HL-60/S4 (cell line): Measurements from ENCODE around the gene ERGIC1.
"Not testable (repeated sequence)": the region's sequence is repeated elsewhere in the genome, so short reads cannot be mapped to it uniquely, and the experiment has no call there.

Source experiments
- in situ Hi-C: fragments of 300-500 bp; cut with MboI; formaldehyde crosslinking; loops from 2 replicates; pipeline ENCODE4 v1.14.3; 2022; ENCODE audit warnings: low sequenced_read_pairs

Gene ERGIC1

DNA sequence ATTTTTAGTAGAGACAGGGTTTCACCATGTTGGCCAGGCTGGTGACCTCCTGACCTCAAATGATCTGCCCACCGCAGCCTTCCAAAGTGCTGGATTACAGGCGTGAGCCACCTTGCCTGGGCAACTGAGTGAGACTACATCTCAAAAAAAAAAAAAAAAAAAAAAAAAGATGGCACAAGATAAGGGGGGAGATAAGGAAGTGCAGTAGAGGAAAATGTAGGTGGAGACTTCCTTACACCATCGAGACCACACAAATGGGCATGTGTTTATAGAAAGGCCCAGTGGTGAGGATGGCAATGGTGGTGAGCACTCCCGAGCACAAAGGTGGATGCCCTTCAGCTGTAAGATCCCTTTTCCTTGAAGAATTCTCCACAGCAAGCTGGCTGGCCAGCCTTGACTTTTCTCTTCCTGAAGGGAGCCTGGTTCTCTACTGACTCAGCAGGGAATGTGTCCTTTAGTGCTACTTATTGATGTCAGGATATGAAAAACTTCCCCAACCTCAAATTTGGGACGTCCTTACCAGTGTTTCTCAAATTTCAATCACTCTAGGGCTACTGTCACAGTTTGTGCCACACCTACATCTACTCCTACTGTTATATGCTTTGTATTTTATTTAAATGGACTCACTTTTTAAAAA is 28.2 kb downstream of the ERGIC1 start:
- in situ Hi-C loops = no loop called here

DNA sequence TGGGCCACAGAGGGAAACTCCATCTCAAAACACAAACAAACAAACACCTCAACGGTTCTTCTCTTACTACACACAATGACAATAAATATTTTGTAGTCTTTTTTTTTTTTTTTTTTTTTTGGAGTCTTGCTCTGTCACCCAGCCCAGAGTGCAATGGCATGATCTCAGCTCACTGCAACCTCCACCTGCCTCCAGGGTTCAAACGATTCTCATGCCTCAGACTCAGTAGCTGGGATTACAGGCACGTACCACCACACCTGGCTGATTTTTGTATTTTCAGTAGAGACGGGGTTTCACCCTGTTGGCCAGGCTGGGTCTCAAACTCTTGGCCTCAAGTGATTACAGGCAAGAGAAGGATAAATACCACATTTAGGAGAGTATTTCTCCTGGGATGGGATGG is 30.1 kb downstream of the ERGIC1 start:
- in situ Hi-C loops = not testable (repeated sequence)

DNA sequence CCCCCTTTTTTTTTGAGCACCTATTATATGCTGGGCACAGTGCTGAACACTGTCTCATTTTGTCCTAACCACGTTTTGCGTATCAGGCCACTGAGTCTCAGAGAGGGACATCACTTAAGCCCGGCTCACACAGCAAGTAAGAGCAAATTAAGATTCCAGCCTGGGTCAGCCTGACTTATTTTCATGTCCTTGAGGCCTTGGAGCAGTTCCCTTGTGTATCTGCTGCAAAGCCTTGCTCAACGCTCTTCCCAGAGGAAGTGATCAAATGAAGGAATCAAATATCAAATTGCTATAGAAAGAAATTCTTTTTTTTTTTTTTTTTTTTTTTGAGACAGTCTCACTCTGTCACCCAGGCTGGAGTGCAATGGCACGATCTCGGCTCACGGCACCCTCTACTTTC is 30.7 kb downstream of the ERGIC1 start:
- in situ Hi-C loops = no loop called here

DNA sequence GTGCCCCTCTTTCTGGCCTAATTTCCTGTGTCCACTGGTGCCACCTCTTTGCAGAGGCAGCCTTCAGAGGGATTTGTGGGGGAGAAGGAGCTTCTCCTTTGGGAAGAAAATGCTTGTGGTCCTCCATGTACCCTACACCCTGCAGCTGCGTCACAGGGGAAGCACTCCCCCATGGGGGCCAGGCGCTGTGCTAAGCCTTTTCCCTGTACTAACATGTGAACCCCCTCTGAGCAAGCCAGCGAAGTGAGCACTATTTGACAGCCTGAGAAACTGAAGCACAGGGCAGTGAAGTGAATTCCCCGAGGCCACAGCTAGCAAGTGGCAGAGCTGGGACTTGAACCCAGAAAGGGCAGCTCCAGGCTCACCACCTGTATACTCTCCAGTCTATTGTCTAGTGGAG is 32.3 kb downstream of the ERGIC1 start:
- in situ Hi-C loops = no loop called here

DNA sequence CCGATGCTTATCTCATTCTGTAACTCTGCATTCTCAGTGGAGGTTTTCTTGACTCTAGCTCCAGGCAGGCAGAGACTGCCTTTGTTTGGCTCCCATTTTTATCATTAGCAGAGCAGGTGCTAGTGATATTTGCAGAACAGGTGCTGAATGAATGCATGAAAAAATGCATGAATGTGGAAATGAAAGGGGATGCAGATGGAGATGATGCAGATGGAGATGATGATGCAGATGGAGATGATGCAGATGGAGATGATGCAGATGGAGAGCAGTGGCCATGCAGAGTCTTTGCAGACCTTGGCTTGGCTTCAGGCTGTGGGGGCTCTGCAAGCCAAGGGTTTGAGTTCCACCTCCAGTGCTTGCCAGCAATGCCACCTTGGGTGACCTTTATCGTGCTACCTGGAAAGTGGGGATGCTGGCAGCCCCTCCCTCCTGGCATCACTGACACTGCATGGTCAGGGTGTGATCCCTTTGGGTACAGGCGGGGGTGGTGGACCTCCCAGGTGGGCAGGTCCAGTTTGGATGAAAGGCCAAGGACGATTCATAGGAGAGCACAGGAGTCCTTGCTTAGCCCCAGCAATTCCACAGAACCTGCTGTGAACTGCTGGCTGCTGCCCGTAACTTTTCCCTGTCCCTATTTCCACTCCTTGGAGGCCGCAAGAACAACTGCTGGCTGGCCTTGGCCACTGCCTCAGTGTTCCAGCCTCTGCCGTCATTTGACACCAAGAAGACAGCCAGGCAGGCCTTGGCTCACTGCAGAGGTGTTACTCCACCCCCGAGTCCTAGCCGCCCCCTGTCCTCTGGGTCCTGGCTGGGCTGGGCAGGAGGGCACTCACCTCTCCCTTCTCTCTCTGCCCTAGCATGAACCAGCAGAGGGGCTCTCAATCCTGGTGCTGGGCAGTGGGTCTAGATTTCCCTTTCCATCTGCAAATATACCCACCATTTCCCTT is 33.0 kb downstream of the ERGIC1 start:
- in situ Hi-C loops = no loop called here

DNA sequence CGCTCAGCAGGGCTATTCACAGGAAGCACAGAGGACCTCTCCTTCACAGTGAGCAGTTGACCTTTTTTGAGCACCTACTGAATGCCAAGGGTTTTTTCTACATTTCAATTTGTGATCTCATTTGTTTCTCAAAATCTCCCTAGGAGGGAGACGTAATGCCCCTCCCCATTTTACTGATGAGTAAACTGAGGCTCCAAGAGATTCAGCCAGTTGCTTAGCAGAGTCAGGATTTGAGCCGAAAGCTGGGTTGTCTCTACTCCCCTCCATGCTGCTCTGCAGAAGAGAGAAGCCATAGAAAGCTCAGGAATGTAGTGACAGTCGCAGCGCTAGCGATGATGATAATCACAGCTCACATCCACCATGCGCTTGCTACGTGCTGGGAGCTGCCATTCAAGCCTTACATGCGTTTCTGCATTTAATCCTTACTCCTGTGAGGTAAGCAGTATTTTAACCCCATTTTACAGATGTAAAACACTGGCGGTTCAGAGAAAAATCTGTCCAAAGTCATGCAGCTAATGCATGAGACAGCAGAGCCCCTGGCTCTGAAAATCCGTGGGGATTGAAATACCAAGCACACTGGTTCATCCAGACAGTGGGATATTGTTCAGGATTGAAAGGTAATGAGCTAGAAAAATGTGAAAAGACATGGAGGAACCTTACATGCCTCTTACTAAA is 33.8 kb downstream of the ERGIC1 start:
- in situ Hi-C loops = no loop called here

DNA sequence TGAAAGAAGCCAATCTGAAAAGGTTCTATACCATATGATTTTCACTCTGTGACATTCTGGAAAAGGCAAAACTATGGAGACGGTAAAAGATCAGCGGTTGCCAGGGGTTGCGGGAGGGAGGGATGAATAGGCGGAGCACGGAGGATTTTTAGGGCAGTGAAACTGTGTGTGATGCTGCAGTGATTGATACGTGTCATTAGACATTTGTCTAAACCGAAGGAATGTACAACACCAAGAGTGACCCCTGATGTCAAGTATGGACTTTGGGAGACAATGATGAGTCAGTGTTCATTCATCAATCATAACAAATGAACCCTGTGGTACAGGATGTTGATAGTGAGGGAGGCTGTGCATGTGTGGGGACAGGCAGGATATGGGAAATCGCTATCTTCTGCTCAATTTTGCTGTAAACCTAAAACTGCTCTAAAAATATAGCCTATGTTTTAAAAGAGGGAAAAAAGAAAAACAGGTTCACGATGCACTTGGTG is 34.4 kb downstream of the ERGIC1 start:
- in situ Hi-C loops = no loop called here

DNA sequence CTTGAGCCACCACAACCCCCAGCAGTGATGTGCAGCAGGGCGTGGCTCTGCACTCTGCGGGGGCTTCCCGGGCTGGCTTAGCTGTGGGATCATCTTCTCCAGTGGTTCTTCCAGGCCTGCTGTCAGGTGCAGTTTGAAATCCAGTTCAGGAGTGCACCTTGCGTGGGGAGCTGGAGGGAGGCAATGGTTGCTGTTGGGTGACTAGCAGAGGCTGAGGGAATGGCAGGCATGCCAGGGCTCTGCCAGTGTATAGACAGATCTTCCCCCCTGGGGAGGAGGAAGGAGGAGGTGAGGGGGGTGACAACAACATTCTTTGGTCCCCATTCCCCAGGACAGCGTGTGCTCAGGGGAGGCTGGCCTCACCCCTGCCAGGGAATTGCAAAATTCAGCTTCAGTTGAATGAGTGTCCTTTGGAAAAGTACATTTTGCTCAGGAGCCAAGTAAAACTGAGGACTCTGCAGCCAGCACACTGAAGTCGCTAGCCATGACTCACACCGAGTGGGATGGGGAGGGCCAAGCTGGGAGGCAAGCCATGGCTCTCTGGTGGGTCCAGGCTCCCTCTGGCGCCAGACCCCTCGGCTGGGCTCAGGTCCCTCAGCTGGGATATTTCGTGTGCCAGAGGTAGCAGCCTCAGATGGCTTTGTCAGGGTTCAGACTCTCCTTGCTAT is 35.0 kb downstream of the ERGIC1 start:
- in situ Hi-C loops = no loop called here

DNA sequence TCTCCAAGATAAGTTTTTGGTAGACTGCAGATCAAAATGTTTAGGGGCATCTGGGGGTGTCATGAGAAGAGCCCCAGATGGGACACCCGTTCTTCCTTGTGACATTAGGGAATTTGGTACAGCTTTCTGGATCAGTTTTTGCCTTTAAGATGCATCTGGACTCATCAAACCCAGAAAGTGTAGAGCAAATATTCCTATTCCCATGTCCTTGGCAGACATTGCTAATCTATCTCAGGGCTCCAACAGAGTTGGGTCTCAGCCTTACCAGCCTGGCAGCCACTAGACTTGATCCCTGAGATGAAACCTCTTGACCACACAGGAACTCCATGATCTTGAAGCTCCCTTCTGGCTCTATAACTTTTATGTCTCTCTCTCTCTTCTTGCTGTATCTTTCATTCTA is 35.6 kb downstream of the ERGIC1 start:
- in situ Hi-C loops = no loop called here

DNA sequence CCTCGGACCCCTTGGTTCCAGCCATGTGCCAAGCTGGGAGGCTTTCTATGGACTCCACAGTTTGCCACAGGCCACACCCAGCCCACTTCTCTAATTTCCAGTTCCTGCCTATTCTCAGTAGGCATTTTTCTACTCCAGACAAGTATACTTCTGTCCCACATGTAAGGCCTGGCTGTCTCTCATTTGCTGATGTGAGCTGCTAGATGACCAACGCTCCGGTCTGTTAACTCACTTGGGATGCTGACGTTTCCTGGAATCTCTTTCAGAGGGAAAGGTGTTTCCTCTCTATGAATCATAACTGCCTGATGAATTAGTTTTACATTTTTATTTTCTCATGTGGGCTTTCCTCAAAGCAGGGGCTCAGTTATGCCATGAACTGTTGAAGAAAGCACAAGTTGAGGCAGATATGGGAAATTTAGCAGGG is 36.3 kb downstream of the ERGIC1 start:
- in situ Hi-C loops = no loop called here

DNA sequence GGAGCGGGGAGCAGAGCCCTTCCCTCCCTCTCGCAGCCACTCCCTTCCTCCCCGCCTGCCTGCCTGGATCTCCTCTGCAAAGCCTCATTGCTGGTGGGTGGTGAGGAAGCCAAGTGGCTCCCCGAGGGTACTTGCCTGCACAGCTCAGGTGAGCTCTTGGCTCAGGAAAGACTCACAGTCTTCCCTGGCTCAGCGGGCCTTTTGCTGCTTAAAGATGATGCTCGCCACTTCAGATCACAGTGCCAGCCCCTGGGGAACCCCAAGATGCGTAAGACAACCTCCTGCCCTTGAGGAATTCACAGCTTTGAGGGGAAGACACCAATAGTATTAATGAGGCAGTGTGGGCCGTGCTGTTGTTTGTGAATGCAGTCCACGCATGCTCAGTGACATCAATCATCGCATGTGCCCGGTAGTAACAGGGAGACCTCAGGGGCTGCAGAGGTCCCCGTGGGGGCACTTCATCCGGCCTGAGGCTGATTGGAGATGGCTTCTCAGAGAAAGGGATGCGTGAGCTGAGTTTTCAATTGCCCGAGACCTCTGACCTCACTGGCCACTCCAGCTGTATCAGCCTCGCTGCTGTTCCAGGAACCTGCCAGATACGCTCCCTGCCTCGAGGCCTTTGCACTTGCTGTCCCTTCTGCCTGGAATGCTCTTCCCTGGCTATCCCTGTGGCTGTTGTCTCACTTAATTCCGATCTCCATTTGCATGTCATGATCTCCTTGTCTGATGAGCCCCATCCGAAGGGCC is 36.8 kb downstream of the ERGIC1 start:
- in situ Hi-C loops = no loop called here

DNA sequence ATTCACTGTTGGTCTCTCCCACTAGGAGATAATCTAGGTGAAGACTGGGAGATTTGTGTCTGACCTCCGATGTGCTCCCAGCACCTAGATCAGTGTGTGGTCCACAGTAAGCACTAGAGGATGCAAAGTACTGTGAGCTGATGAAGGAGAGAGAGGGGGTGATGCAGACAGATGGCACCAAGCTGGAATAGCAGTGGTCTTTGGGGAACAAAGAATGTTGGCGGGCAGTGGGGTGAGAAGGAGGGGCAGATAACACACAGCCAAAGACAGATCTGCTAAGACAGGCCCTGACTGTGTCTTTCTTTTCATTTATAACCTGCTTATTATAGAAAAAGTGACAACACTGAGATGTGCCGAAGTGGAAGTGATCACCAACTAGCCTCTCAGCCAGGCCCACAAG is 37.5 kb downstream of the ERGIC1 start:
- in situ Hi-C loops = no loop called here

DNA sequence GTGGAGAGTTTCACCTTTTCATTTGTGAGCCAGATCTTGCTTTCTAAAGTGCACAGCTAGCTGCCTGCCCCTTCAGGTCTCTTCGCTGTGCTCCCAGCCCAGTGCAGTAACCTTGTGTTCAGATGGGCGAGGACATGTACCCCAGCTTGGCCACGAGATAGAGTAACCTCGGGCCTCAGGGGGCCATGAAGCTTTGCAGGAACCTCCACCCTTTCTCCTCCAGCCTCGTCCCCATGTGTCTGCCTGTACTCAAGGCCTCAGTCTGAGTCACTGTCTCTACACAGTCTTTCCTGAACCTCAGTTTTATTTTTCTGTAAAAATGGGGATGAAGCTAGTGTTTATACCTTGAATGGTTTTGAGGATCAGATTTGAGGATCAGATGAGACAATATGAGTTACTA is 37.9 kb downstream of the ERGIC1 start:
- in situ Hi-C loops = no loop called here

DNA sequence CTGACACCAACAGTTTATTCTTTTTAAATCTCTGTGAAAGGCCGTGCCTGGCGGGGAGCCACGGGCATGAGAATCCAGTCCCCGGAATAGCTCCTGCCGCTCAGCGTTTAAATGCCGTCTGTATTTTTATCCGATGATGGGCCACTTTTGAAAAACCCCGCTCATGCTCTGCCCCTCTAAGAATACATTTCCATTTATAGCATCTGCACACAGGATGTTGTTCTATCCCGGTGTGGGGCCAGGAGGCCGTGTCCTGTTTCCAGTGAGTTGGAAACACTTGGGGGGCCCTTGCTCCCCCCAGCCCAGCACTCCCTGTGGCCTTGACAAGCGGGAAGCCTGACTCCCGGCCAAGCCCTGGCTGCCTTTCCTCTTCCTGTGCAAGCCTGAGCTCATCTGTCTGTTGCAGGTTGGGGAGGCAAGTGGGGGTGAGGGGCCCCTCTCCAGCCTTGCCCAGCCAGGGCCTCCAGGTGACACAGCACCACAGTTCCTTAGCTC is 39.0 kb downstream of the ERGIC1 start:
- in situ Hi-C loops = no loop called here

DNA sequence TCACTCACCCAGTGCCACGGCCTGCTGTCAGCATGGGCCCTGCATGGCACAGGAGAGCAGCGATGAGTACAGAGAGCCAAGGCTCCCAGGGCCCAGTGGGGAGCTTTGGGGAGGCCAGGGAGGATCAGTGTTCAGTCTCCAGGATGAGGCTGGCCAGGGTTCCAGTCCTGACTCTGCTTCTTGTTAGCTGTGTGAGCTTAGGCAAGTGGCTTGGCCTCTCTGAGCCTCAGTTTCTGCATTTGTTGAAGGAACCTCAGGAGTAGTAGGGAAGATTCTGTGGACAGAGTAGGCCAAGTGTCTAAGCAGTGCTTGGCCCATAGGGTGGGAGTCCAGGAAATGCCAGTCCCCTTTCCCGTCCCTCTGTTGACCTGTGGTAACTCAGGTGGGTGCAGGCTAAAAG is 39.5 kb downstream of the ERGIC1 start:
- in situ Hi-C loops = no loop called here

DNA sequence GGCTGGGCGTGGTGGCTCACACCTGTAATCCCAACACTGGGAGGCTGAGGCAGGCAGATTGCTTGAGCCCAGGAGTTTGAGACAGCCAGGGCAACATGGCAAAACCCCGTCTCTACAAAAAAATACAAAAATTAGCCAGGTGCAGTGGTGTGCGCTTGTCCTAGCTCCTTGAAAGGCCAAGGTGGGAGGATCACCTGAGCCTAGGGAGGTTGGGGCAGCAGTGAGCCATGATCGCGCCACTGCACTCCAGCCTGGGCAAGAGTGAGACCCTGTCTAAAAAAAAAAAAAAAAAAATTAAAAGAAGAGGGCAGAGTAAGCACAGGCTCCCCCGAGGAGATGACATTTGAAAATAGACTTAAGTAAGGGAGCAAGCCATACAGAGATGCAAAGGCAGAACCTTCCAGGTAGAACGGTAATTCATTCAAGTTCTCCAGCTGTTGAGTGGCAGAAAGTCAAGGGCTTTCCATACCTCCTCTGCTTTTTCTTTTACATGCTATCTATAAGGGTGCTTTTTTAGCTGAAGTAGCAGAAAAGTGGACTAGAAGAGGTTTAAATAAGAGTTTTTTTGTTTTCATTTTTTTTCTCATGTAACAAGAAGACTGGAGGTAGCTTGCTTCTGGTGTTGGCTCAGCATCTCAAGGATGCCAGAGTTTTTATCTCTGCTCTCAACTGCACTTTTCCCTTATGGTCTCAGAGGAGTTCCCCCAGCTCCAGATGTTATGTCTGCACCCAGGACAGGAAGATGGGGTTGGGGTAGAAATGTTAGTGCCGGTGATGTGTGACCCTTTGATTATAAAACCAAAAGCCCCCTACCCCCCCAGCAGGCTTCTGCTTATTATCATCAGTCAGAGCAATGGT is 40.8 kb downstream of the ERGIC1 start:
- in situ Hi-C loops = no loop called here

DNA sequence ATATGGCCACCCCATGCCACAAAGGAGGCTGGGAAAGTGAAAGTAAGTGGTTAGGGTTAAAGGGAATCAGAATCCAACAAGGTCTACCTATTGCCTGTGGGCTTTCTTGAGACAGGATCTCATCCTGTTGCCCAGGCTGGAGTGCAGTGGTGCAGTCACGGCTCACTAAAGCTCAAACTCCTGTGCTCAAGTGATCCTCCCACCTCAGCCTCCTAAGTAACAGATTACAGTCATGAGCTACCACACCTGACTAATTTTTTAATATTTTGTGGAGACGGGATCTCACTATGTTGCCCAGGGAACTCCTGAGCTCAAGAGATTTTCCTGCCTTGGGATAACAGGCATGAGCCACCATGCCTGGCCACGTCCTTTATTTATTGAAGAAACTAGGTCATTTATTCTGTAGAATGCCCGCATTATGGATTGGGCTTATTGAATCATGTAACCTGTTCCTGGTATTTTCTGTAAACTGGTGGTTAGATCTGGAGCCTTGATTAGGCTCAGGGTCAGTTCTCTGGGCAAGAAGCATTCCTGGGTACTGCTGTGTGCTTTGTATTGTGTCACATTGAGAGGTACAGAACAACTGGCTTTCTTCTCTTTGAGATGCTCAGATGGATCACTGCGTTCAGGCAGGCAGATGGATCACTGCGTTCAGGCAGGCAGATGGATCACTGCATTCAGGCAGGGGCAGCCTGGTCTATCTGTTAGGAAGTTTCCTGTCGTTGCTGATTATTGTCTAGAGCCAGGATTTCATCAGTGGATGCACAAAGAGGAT is 41.6 kb downstream of the ERGIC1 start:
- in situ Hi-C loops = no loop called here

DNA sequence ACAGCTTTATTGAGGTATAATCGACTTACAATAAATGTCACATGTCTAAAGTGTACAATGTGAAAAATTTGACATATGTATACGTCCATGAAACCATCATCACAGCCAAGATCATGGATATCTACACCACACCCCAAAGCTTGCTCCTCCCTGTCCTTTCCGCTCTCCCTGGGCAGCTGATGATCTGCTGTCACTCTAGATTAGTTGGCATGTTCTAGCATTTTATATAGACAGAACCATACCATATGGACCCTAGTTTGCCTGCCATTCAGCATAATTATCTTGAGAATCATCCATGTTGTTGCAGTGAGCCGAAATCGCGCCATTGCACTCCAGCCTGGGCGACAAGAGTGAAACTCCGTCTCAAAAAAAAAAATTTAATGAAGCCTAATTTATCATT is 42.5 kb downstream of the ERGIC1 start:
- in situ Hi-C loops = no loop called here
